ENCODE measurements around the gene HIP1. TPM values are rescaled to one million over a fixed set of nuclear protein-coding genes. Genes with fewer than 3 reads are reported as not detected.
A peak's percentile ranks its signal among the peaks of the same experiment; 100 is the strongest.
"Not testable (repeated sequence)": the region's sequence is repeated elsewhere in the genome, so short reads cannot be mapped to it uniquely, and the experiment has no call there.

Gene HIP1
- total and polyA plus RNA-seq, 4 donors, result 10.6 to 87.9 (median 43.3) TPM

- H3K27ac ChIP-seq (ENCODE audit: low read depth in 1 of 2, low read length in 2 of 2); H3K4me1 ChIP-seq (ENCODE audit: control insufficient read depth in 1 of 2, insufficient read depth in 2 of 2, low read length in 2 of 2); H3K27me3 ChIP-seq (ENCODE audit: control insufficient read depth in 1 of 2, insufficient read depth in 2 of 2, low read length in 1 of 2); H3K36me3 ChIP-seq (ENCODE audit: control insufficient read depth in 1 of 2, insufficient read depth in 2 of 2, low read length in 1 of 2); intact Hi-C loops (cut with DNase I); ATAC-seq (ENCODE audit: low FRiP score); DNase-seq; H3K9me3 ChIP-seq (ENCODE audit: control insufficient read depth, low read length); H3K4me3 ChIP-seq (ENCODE audit: low read length in 2 of 2): not testable (repeated sequence)
- WGBS, 2 donors, result 79 to 80% methylated on average over 6 of the region's 6 CpGs
Measured at GRCh38 chr7:75682052-75682451, 56.7 kb downstream of the HIP1 start.

- intact Hi-C loops (cut with DNase I), result no loop called here
Measured at GRCh38 chr7:75679060-75679459, 59.7 kb downstream of the HIP1 start.

GRCh38 chr7:75669579-75669978 lies 69.2 kb downstream of the HIP1 start:
- DNase-seq (no peak), ATAC-seq (ENCODE audit: low FRiP score) (no peak)
- Histone ChIP-seq H3K27me3 (ENCODE audit: control insufficient read depth in 1 of 2, insufficient read depth in 2 of 2, low read length in 1 of 2) (no peaks in the 10 kb centered on the region), H3K36me3 (ENCODE audit: control insufficient read depth in 1 of 2, insufficient read depth in 2 of 2, low read length in 1 of 2) (no peaks in the 10 kb centered on the region), H3K4me3 (ENCODE audit: low read length in 2 of 2) (no peak overlapping the region), H3K4me1 (ENCODE audit: control insufficient read depth in 1 of 2, insufficient read depth in 2 of 2, low read length in 2 of 2) (peaks cover 1 to 3% of the 10 kb centered on the region in 2 donors), H3K27ac (ENCODE audit: low read depth in 1 of 2, low read length in 2 of 2) (no peak overlapping the region), H3K9me3 (ENCODE audit: control insufficient read depth, low read length) (no peaks in the 10 kb centered on the region)
- WGBS, 2 donors, result 69 to 70% methylated on average over 4 of the region's 4 CpGs
- intact Hi-C loops (cut with DNase I), result no loop called here

More at GRCh38 chr7:75679060-75679459, 59.7 kb downstream of the HIP1 start:
- H3K27ac ChIP-seq (ENCODE audit: low read depth in 1 of 2, low read length in 2 of 2), result no peak overlapping the region
- no peak overlapping the region for H3K4me3 ChIP-seq (ENCODE audit: low read length in 2 of 2)
- no peaks in the 10 kb centered on the region for H3K36me3 ChIP-seq (ENCODE audit: control insufficient read depth in 1 of 2, insufficient read depth in 2 of 2, low read length in 1 of 2)
- DNase-seq (no peak), ATAC-seq (ENCODE audit: low FRiP score) (no peak)
- H3K9me3 ChIP-seq (ENCODE audit: control insufficient read depth, low read length), result no peaks in the 10 kb centered on the region
- no peaks in the 10 kb centered on the region for H3K4me1 ChIP-seq (ENCODE audit: control insufficient read depth in 1 of 2, insufficient read depth in 2 of 2, low read length in 2 of 2)
- no peaks in the 10 kb centered on the region for H3K27me3 ChIP-seq (ENCODE audit: control insufficient read depth in 1 of 2, insufficient read depth in 2 of 2, low read length in 1 of 2)
- 95% methylated on average over 3 of the region's 3 CpGs for WGBS, 2 donors

GRCh38 chr7:75667938-75668337 lies 70.8 kb downstream of the HIP1 start:
- intact Hi-C loops (cut with DNase I), result no loop called here
- no peak for ATAC-seq (ENCODE audit: low FRiP score)
- peak in 1 of 2 donors; percentile 42 for DNase-seq
- H3K9me3 ChIP-seq (ENCODE audit: control insufficient read depth, low read length), result no peaks in the 10 kb centered on the region
- H3K27me3 ChIP-seq (ENCODE audit: control insufficient read depth in 1 of 2, insufficient read depth in 2 of 2, low read length in 1 of 2), result no peaks in the 10 kb centered on the region
- H3K36me3 ChIP-seq (ENCODE audit: control insufficient read depth in 1 of 2, insufficient read depth in 2 of 2, low read length in 1 of 2), result no peaks in the 10 kb centered on the region
- no peak overlapping the region for H3K27ac ChIP-seq (ENCODE audit: low read depth in 1 of 2, low read length in 2 of 2)
- H3K4me3 ChIP-seq (ENCODE audit: low read length in 2 of 2), result no peak overlapping the region
- peaks cover 1 to 3% of the 10 kb centered on the region in 2 donors for H3K4me1 ChIP-seq (ENCODE audit: control insufficient read depth in 1 of 2, insufficient read depth in 2 of 2, low read length in 2 of 2)
- WGBS, 2 donors, result 33 to 39% methylated on average over 4 of the region's 4 CpGs

GRCh38 chr7:75663302-75663907 lies 75.3 kb downstream of the HIP1 start:
- intact Hi-C loops (cut with DNase I), result no loop called here
- Histone ChIP-seq H3K27me3 (ENCODE audit: control insufficient read depth in 1 of 2, insufficient read depth in 2 of 2, low read length in 1 of 2) (no peaks in the 10 kb centered on the region), H3K36me3 (ENCODE audit: control insufficient read depth in 1 of 2, insufficient read depth in 2 of 2, low read length in 1 of 2) (no peaks in the 10 kb centered on the region), H3K27ac (ENCODE audit: low read depth in 1 of 2, low read length in 2 of 2) (no peak overlapping the region), H3K4me3 (ENCODE audit: low read length in 2 of 2) (no peak overlapping the region), H3K4me1 (ENCODE audit: control insufficient read depth in 1 of 2, insufficient read depth in 2 of 2, low read length in 2 of 2) (peaks cover 4 to 16% of the 10 kb centered on the region in 2 donors), H3K9me3 (ENCODE audit: control insufficient read depth, low read length) (no peaks in the 10 kb centered on the region)
- WGBS, 2 donors, result 75 to 83% methylated on average over 8 of the region's 8 CpGs
- no peak for ATAC-seq (ENCODE audit: low FRiP score)
- peak in 1 of 2 donors; percentile 31 for DNase-seq

- H3K36me3 ChIP-seq (ENCODE audit: control insufficient read depth in 1 of 2, insufficient read depth in 2 of 2, low read length in 1 of 2), result no peaks in the 10 kb centered on the region
- WGBS, 2 donors, result 78 to 81% methylated on average over 12 of the region's 12 CpGs
- no peaks in the 10 kb centered on the region for H3K9me3 ChIP-seq (ENCODE audit: control insufficient read depth, low read length)
- intact Hi-C loops (cut with DNase I), result no loop called here
- no peak overlapping the region for H3K27ac ChIP-seq (ENCODE audit: low read depth in 1 of 2, low read length in 2 of 2)
- H3K27me3 ChIP-seq (ENCODE audit: control insufficient read depth in 1 of 2, insufficient read depth in 2 of 2, low read length in 1 of 2), result no peaks in the 10 kb centered on the region
- H3K4me1 ChIP-seq (ENCODE audit: control insufficient read depth in 1 of 2, insufficient read depth in 2 of 2, low read length in 2 of 2), result peaks cover 4 to 16% of the 10 kb centered on the region in 2 donors
- H3K4me3 ChIP-seq (ENCODE audit: low read length in 2 of 2), result no peak overlapping the region
- DNase-seq (peak in 1 of 2 donors; percentile 30), ATAC-seq (ENCODE audit: low FRiP score) (no peak)
Measured at GRCh38 chr7:75662579-75663301, 76.0 kb downstream of the HIP1 start.

- 61 to 63% methylated on average over 13 of the region's 13 CpGs for WGBS, 2 donors
- H3K9me3 ChIP-seq (ENCODE audit: control insufficient read depth, low read length), result no peaks in the 10 kb centered on the region
- ATAC-seq (ENCODE audit: low FRiP score), result no peak
- peaks cover 3 to 17% of the 10 kb centered on the region in 2 donors for H3K4me1 ChIP-seq (ENCODE audit: control insufficient read depth in 1 of 2, insufficient read depth in 2 of 2, low read length in 2 of 2)
- H3K27ac ChIP-seq (ENCODE audit: low read depth in 1 of 2, low read length in 2 of 2), result no peak overlapping the region
- H3K27me3 ChIP-seq (ENCODE audit: control insufficient read depth in 1 of 2, insufficient read depth in 2 of 2, low read length in 1 of 2), result no peaks in the 10 kb centered on the region
- H3K4me3 ChIP-seq (ENCODE audit: low read length in 2 of 2), result no peak overlapping the region
- peak in 1 of 2 donors; percentile 34 for DNase-seq
- H3K36me3 ChIP-seq (ENCODE audit: control insufficient read depth in 1 of 2, insufficient read depth in 2 of 2, low read length in 1 of 2), result no peaks in the 10 kb centered on the region
- intact Hi-C loops (cut with DNase I), result no loop called here
Measured at GRCh38 chr7:75660566-75661215, 78.0 kb downstream of the HIP1 start.

GRCh38 chr7:75658802-75659201 lies 79.9 kb downstream of the HIP1 start:
- H3K36me3 ChIP-seq (ENCODE audit: control insufficient read depth in 1 of 2, insufficient read depth in 2 of 2, low read length in 1 of 2), result no peaks in the 10 kb centered on the region
- 79 to 80% methylated on average over 4 of the region's 4 CpGs for WGBS, 2 donors
- no peaks in the 10 kb centered on the region for H3K27me3 ChIP-seq (ENCODE audit: control insufficient read depth in 1 of 2, insufficient read depth in 2 of 2, low read length in 1 of 2)
- DNase-seq (peak in 1 of 2 donors; percentile 10), ATAC-seq (ENCODE audit: low FRiP score) (no peak)
- H3K4me1 ChIP-seq (ENCODE audit: control insufficient read depth in 1 of 2, insufficient read depth in 2 of 2, low read length in 2 of 2), result peaks cover 3 to 17% of the 10 kb centered on the region in 2 donors
- intact Hi-C loops (cut with DNase I), result loop anchor here (5.0 kb wide), 3 partner anchors 33 to 78 kb away; partner anchors contain the start of gene HIP1 (in 1 of the 2)
- no peaks in the 10 kb centered on the region for H3K9me3 ChIP-seq (ENCODE audit: control insufficient read depth, low read length)
- H3K4me3 ChIP-seq (ENCODE audit: low read length in 2 of 2), result no peak overlapping the region
- peak overlapping the region; percentile 45 to 96 for H3K27ac ChIP-seq (ENCODE audit: low read depth in 1 of 2, low read length in 2 of 2)

Measured in aorta (tissue), 5 donors.